ENCODE data around the gene MYCBP. TPM values are rescaled to one million over a fixed set of nuclear protein-coding genes. Genes with fewer than 3 reads are reported as not detected.

Gene MYCBP
- total RNA-seq, 2 donors from 2014 or later: 12.2 to 14.0 TPM

DNA sequence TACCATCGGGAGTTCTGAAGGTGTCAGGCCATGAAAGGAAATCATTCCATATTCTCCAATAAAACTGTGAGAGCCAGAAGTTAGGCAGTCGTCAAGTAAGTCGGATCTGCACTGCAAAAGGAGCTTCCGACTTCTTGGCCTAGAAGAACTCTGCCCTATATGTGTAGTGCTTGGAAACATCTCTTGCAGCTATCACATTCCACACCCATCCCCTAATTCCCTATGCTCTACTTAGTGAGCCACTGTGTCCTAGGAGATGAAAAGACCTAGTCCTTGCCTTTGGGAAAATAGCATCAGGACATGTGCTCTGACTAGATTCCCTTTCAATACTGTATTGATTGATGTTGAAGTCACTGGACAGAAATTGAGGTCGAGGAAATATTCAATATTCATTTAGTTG, 16.4 kb upstream of the MYCBP start:
- intact Hi-C loops (cut with DNase I): no loop called here
- no peaks in the 10 kb centered on the region for H3K36me3 ChIP-seq (replicated peaks in 1 of 2; ENCODE audit: insufficient read depth in 1 of 2, low read depth in 2 of 2)
- H3K27me3 ChIP-seq: no peaks in the 10 kb centered on the region
- H3K4me1 ChIP-seq: no peaks in the 10 kb centered on the region
- no peak overlapping the region for H3K4me3 ChIP-seq
- 70 to 88% methylated on average over 4 to 5 of the region's 5 CpGs for WGBS, 2 donors
- ATAC-seq (no peak), DNase-seq (no peak)
- no peak overlapping the region for H3K27ac ChIP-seq
- H3K9me3 ChIP-seq: no peaks in the 10 kb centered on the region
- TF ChIP-seq, protein P1, sequence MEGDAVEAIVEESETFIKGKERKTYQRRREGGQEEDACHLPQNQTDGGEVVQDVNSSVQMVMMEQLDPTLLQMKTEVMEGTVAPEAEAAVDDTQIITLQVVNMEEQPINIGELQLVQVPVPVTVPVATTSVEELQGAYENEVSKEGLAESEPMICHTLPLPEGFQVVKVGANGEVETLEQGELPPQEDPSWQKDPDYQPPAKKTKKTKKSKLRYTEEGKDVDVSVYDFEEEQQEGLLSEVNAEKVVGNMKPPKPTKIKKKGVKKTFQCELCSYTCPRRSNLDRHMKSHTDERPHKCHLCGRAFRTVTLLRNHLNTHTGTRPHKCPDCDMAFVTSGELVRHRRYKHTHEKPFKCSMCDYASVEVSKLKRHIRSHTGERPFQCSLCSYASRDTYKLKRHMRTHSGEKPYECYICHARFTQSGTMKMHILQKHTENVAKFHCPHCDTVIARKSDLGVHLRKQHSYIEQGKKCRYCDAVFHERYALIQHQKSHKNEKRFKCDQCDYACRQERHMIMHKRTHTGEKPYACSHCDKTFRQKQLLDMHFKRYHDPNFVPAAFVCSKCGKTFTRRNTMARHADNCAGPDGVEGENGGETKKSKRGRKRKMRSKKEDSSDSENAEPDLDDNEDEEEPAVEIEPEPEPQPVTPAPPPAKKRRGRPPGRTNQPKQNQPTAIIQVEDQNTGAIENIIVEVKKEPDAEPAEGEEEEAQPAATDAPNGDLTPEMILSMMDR (IDR thresholded peaks at IDR 0.05): no peak
- no peak for TF ChIP-seq POLR2A (IDR thresholded peaks at IDR 0.05)

GRCh38 chr1:38888423-38889333, 15.5 kb upstream of the MYCBP start:
- Histone ChIP-seq H3K4me3 (no peak overlapping the region), H3K27ac (no peak overlapping the region), H3K27me3 (no peaks in the 10 kb centered on the region), H3K9me3 (no peaks in the 10 kb centered on the region), H3K36me3 (replicated peaks in 1 of 2; ENCODE audit: insufficient read depth in 1 of 2, low read depth in 2 of 2) (no peaks in the 10 kb centered on the region), H3K4me1 (no peaks in the 10 kb centered on the region)
- intact Hi-C loops (cut with DNase I): no loop called here
- DNase-seq (no peak), ATAC-seq (no peak)
- 81 to 84% methylated on average over 9 of the region's 9 CpGs for WGBS, 2 donors
- TF ChIP-seq, protein P1 (IDR thresholded peaks at IDR 0.05): no peak
- no peak for TF ChIP-seq POLR2A (IDR thresholded peaks at IDR 0.05)

GRCh38 chr1:38885092-38885491, 11.9 kb upstream of the MYCBP start:
- no peaks in the 10 kb centered on the region for H3K36me3 ChIP-seq (replicated peaks in 1 of 2; ENCODE audit: insufficient read depth in 1 of 2, low read depth in 2 of 2)
- no peak for DNase-seq
- H3K27ac ChIP-seq: no peak overlapping the region
- H3K4me1 ChIP-seq: no peaks in the 10 kb centered on the region
- 87 to 95% methylated on average over 2 of the region's 2 CpGs for WGBS, 2 donors
- H3K27me3 ChIP-seq: no peaks in the 10 kb centered on the region
- intact Hi-C loops (cut with DNase I): no loop called here
- no peaks in the 10 kb centered on the region for H3K9me3 ChIP-seq
- TF ChIP-seq, protein P1 (IDR thresholded peaks at IDR 0.05): no peak
- no peak for TF ChIP-seq POLR2A (IDR thresholded peaks at IDR 0.05)
- no peak for ATAC-seq
- H3K4me3 ChIP-seq: no peak overlapping the region

DNA sequence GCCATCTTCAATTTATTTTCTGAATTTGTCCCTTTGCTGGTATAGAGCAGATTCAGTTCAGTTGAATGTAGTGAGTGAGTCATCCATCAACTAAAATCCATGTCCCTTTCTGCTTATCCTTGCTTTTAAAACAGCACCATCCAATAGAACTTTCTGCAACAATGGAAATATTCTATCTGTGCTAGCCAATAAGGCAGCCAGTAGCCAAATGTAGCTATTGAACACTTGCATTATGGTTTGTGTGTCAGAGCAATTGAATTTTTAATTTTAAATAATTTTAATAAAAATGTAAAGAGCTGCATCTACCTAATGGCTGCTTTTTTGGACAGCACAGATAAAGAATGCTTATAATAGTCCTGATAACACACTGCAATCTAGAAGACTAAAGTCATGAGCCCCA, 8.3 kb upstream of the MYCBP start, which contains the start of gene GJA9:
TSS of gene GJA9 (minus strand) at position 101 of the 400 bp plus-strand sequence. CDS start 5,489 bp downstream, outside the sequence.
- H3K4me1 ChIP-seq: no peaks in the 10 kb centered on the region
- H3K27me3 ChIP-seq: no peaks in the 10 kb centered on the region
- H3K27ac ChIP-seq: no peak within 1 kb of the TSS
- no peak for TF ChIP-seq POLR2A (IDR thresholded peaks at IDR 0.05)
- TF ChIP-seq, protein P1 (IDR thresholded peaks at IDR 0.05): no peak
- intact Hi-C loops (cut with DNase I): no loop called here
- DNase-seq: no peak
- no peaks in the 10 kb centered on the region for H3K9me3 ChIP-seq
- ATAC-seq: no peak
- no peaks in the 10 kb centered on the region for H3K36me3 ChIP-seq (replicated peaks in 1 of 2; ENCODE audit: insufficient read depth in 1 of 2, low read depth in 2 of 2)
- no peak within 1 kb of the TSS for H3K4me3 ChIP-seq

Measured in body of pancreas (tissue), 4 donors.